ENCODE results near the gene ZMIZ2.

Gene ZMIZ2

GRCh38 chr7:44761207-44762161 is 12.8 kb downstream of the ZMIZ2 start:
- Histone ChIP-seq H3K27ac (no peak overlapping the region), H3K9ac (no peak overlapping the region), H3K79me2 (peaks cover 9% of the 10 kb centered on the region), H2AFZ (no peak overlapping the region), H3K36me3 (ENCODE audit: control insufficient read depth, insufficient read depth, low read length) (no peaks in the 10 kb centered on the region), H3K4me3 (ENCODE audit: low read depth, low read length) (no peak overlapping the region), H3K4me2 (ENCODE audit: low read length) (no peak overlapping the region), H3K9me3 (ENCODE audit: control insufficient read depth, low read length) (no peaks in the 10 kb centered on the region), H3K27me3 (ENCODE audit: control insufficient read depth, insufficient read depth, low read length) (no peaks in the 10 kb centered on the region), H3K4me1 (no peaks in the 10 kb centered on the region)
- TF ChIP-seq CTCF (IDR thresholded peaks at IDR 0.05) = no peak

- H3K4me3 ChIP-seq (ENCODE audit: low read depth, low read length) = no peak overlapping the region
- H3K27me3 ChIP-seq (ENCODE audit: control insufficient read depth, insufficient read depth, low read length) = no peaks in the 10 kb centered on the region
- H3K4me1 ChIP-seq = peaks cover under 1% of the 10 kb centered on the region
- peaks cover 3% of the 10 kb centered on the region for H3K79me2 ChIP-seq
- no peak overlapping the region for H2AFZ ChIP-seq
- H3K4me2 ChIP-seq (ENCODE audit: low read length) = no peak overlapping the region
- TF ChIP-seq CTCF (IDR thresholded peaks at IDR 0.05) = no peak
- no peak overlapping the region for H3K9ac ChIP-seq
- H3K9me3 ChIP-seq (ENCODE audit: control insufficient read depth, low read length) = no peaks in the 10 kb centered on the region
- H3K36me3 ChIP-seq (ENCODE audit: control insufficient read depth, insufficient read depth, low read length) = no peaks in the 10 kb centered on the region
- H3K27ac ChIP-seq = no peak overlapping the region
These were observed 13.7 kb downstream of the ZMIZ2 start for GRCh38 chr7:44762300-44762699.

- H3K9ac ChIP-seq = no peak overlapping the region
- peaks cover 7% of the 10 kb centered on the region for H3K4me1 ChIP-seq
- no peak overlapping the region for H3K4me3 ChIP-seq (ENCODE audit: low read depth, low read length)
- H3K27me3 ChIP-seq (ENCODE audit: control insufficient read depth, insufficient read depth, low read length) = no peaks in the 10 kb centered on the region
- H3K4me2 ChIP-seq (ENCODE audit: low read length) = no peak overlapping the region
- H3K27ac ChIP-seq = no peak overlapping the region
- no peak overlapping the region for H2AFZ ChIP-seq
- no peaks in the 10 kb centered on the region for H3K9me3 ChIP-seq (ENCODE audit: control insufficient read depth, low read length)
- no peaks in the 10 kb centered on the region for H3K36me3 ChIP-seq (ENCODE audit: control insufficient read depth, insufficient read depth, low read length)
- H3K79me2 ChIP-seq = no peaks in the 10 kb centered on the region
- TF ChIP-seq CTCF (IDR thresholded peaks at IDR 0.05) = no peak
These were observed 14.3 kb downstream of the ZMIZ2 start for GRCh38 chr7:44762726-44763522.

- H3K9me3 ChIP-seq (ENCODE audit: control insufficient read depth, low read length) = no peaks in the 10 kb centered on the region
- H3K36me3 ChIP-seq (ENCODE audit: control insufficient read depth, insufficient read depth, low read length) = no peaks in the 10 kb centered on the region
- no peak overlapping the region for H3K9ac ChIP-seq
- H3K4me3 ChIP-seq (ENCODE audit: low read depth, low read length) = no peak overlapping the region
- no peaks in the 10 kb centered on the region for H3K79me2 ChIP-seq
- H3K27me3 ChIP-seq (ENCODE audit: control insufficient read depth, insufficient read depth, low read length) = no peaks in the 10 kb centered on the region
- H3K27ac ChIP-seq = no peak overlapping the region
- TF ChIP-seq CTCF (IDR thresholded peaks at IDR 0.05) = no peak
- no peak overlapping the region for H3K4me2 ChIP-seq (ENCODE audit: low read length)
- no peak overlapping the region for H2AFZ ChIP-seq
- peaks cover 16% of the 10 kb centered on the region for H3K4me1 ChIP-seq
These were observed 15.4 kb downstream of the ZMIZ2 start for GRCh38 chr7:44764081-44764480.
